ENCODE data around the gene RMND5B. TPM values are rescaled to one million over a fixed set of nuclear protein-coding genes. Genes with fewer than 3 reads are reported as not detected.

RMND5B gene
- total RNA-seq, 1 experiment from 2014 or later, result 24.1 TPM

DNA sequence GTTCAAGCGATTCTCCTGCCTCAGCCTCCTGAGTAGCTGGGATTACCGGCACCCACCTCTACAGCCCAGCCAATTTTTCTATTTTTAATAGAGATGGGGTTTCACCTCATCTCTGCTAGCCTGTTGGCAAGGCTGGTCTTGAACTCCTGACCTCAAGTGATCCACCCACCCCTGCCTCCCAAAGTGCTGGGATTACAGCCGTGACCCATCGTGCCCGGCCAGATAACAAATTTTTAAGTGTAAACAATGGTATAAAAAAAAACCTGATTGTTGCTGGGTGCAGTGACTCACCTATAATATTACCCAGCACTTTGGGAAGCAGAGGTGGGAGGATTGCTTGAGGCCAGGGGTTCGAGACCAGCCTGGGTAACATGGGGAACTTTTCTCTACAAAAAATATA, 45.5 kb upstream of the RMND5B start:
- BruUV-seq (replicated peaks), result no TSS peak
- Histone ChIP-seq H3K4me3 (replicated peaks in 1 of 2; ENCODE audit: low read depth in 1 of 2, low read length in 2 of 2) (no peak overlapping the region), H2AFZ (ENCODE audit: low read depth, low read length, poor library complexity, severe bottlenecking) (no peak overlapping the region), H3K9me3 (ENCODE audit: control insufficient read depth in 1 of 2, insufficient read depth in 1 of 2, low read depth in 1 of 2, low read length in 2 of 2) (no peaks in the 10 kb centered on the region), H4K20me1 (ENCODE audit: insufficient read depth) (no peaks in the 10 kb centered on the region), H3K9me2 (ENCODE audit: insufficient read depth) (no peaks in the 10 kb centered on the region), H3K4me2 (ENCODE audit: low read length) (no peak overlapping the region), H3K36me3 (ENCODE audit: control insufficient read depth in 1 of 2, insufficient read depth in 2 of 2, low read length in 2 of 2) (no peaks in the 10 kb centered on the region), H3K27me3 (ENCODE audit: insufficient read depth, low read length) (no peaks in the 10 kb centered on the region), H3K27ac (ENCODE audit: low read depth, low read length) (no peak overlapping the region), H3K79me2 (ENCODE audit: insufficient read depth, low read length) (no peaks in the 10 kb centered on the region), H3K9ac (ENCODE audit: low read length) (no peak overlapping the region), H3K4me1 (ENCODE audit: control insufficient read depth in 1 of 2, insufficient read depth in 2 of 2, low read length in 2 of 2) (no peaks in the 10 kb centered on the region)
- no peak for ATAC-seq
- ChIA-PET POLR2A (no interaction called here), CTCF (no interaction called here), RAD21 (ENCODE audit: low non-redundant PET in 1 of 2, low total read pairs in 2 of 2, uncharacterized antibody in 2 of 2, unreplicated experiment in 2 of 2) (interaction anchor here in 1 of 2 experiments (0.7 kb wide), 1 partner anchor 22 kb away, joined by 3 read pairs; no protein-coding TSS in a partner anchor)
- no peak for DNase-seq (ENCODE audit: low read depth, low spot score)
- TF ChIP-seq RAD21 (IDR thresholded peaks at IDR 0.05; ENCODE audit: low read depth), result no peak
- TF ChIP-seq JUND (IDR thresholded peaks at IDR 0.05), result no peak
- TF ChIP-seq, protein P1, sequence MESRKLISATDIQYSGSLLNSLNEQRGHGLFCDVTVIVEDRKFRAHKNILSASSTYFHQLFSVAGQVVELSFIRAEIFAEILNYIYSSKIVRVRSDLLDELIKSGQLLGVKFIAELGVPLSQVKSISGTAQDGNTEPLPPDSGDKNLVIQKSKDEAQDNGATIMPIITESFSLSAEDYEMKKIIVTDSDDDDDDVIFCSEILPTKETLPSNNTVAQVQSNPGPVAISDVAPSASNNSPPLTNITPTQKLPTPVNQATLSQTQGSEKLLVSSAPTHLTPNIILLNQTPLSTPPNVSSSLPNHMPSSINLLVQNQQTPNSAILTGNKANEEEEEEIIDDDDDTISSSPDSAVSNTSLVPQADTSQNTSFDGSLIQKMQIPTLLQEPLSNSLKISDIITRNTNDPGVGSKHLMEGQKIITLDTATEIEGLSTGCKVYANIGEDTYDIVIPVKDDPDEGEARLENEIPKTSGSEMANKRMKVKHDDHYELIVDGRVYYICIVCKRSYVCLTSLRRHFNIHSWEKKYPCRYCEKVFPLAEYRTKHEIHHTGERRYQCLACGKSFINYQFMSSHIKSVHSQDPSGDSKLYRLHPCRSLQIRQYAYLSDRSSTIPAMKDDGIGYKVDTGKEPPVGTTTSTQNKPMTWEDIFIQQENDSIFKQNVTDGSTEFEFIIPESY (IDR thresholded peaks at IDR 0.05; ENCODE audit: extremely low read depth, insufficient replicate concordance, low read length), result no peak
- no peak for TF ChIP-seq YY1 (IDR thresholded peaks at IDR 0.05; ENCODE audit: extremely low read depth, insufficient replicate concordance, low read depth, low read length)
- no peak for TF ChIP-seq SIN3A (IDR thresholded peaks at IDR 0.05; ENCODE audit: low read depth)
- TF ChIP-seq, protein P2, sequence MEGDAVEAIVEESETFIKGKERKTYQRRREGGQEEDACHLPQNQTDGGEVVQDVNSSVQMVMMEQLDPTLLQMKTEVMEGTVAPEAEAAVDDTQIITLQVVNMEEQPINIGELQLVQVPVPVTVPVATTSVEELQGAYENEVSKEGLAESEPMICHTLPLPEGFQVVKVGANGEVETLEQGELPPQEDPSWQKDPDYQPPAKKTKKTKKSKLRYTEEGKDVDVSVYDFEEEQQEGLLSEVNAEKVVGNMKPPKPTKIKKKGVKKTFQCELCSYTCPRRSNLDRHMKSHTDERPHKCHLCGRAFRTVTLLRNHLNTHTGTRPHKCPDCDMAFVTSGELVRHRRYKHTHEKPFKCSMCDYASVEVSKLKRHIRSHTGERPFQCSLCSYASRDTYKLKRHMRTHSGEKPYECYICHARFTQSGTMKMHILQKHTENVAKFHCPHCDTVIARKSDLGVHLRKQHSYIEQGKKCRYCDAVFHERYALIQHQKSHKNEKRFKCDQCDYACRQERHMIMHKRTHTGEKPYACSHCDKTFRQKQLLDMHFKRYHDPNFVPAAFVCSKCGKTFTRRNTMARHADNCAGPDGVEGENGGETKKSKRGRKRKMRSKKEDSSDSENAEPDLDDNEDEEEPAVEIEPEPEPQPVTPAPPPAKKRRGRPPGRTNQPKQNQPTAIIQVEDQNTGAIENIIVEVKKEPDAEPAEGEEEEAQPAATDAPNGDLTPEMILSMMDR (IDR thresholded peaks at IDR 0.05 in 2 of 3, conservative IDR thresholded peaks at IDR 0.05 in 1 of 3; ENCODE audit: borderline replicate concordance in 1 of 3, insufficient read depth in 1 of 3, low read depth in 2 of 3, low read length in 2 of 3), result no peak
- no peak for TF ChIP-seq CEBPB (IDR thresholded peaks at IDR 0.05; ENCODE audit: low read depth)
- no peak for TF ChIP-seq EZH2phosphoT487 (IDR thresholded peaks at IDR 0.05; ENCODE audit: borderline replicate concordance)
- no peak for TF ChIP-seq EGR1 (IDR thresholded peaks at IDR 0.05; ENCODE audit: low read depth)
- no peak for TF ChIP-seq ZFX (IDR thresholded peaks at IDR 0.05)
- TF ChIP-seq, protein P3, sequence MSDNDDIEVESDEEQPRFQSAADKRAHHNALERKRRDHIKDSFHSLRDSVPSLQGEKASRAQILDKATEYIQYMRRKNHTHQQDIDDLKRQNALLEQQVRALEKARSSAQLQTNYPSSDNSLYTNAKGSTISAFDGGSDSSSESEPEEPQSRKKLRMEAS (IDR thresholded peaks at IDR 0.05), result no peak
- no peak for TF ChIP-seq ZNF274 (IDR thresholded peaks at IDR 0.05; ENCODE audit: low read depth, low read length)
- TF ChIP-seq FOSL1 (IDR thresholded peaks at IDR 0.05; ENCODE audit: low read depth), result no peak
- no peak for TF ChIP-seq TCF7L2 (IDR thresholded peaks at IDR 0.05; ENCODE audit: borderline replicate concordance, extremely low read depth, insufficient read depth, insufficient read length)
- TF ChIP-seq ELF1 (IDR thresholded peaks at IDR 0.05; ENCODE audit: borderline replicate concordance, low read depth), result no peak
- TF ChIP-seq SP1 (IDR thresholded peaks at IDR 0.05; ENCODE audit: low read depth), result no peak
- no peak for TF ChIP-seq POLR2AphosphoS5 (IDR thresholded peaks at IDR 0.05; ENCODE audit: low read depth, low read length)
- intact Hi-C loops (cut with micrococcal nuclease), result no loop called here

All from HCT116 (cell line).